Activated naive CD8-positive, alpha-beta T cell (primary cell): ENCODE measurements around the gene NENF.
"Not testable (repeated sequence)": the region's sequence is repeated elsewhere in the genome, so short reads cannot be mapped to it uniquely, and the experiment has no call there.

Experiments
- H3K27ac Mint-ChIP-seq: one replicate; pipeline ENCODE4 v1.8.0; 2021; ENCODE audit warnings: mixed read lengths
- H3K27me3 Mint-ChIP-seq: one replicate; pipeline ENCODE4 v1.8.0; 2021; ENCODE audit warnings: mixed read lengths
- H3K36me3 Mint-ChIP-seq: one replicate; pipeline ENCODE4 v1.8.0; 2021; ENCODE audit warnings: mixed read lengths
- H3K4me1 Mint-ChIP-seq: one replicate; pipeline ENCODE4 v1.8.0; 2021; ENCODE audit warnings: low read depth, mixed read lengths
- H3K4me3 Mint-ChIP-seq: one replicate; pipeline ENCODE4 v1.8.0; 2021; ENCODE audit warnings: mild to moderate bottlenecking, mixed read lengths
- H3K9me3 Mint-ChIP-seq: one replicate; pipeline ENCODE4 v1.8.0; 2021; ENCODE audit warnings: low read depth, mixed read lengths

NENF gene

GRCh38 chr1:212463565-212464285 lies 31.0 kb downstream of the NENF start:
- no peak overlapping the region for H3K4me3 Mint-ChIP-seq
- no peaks in the 10 kb centered on the region for H3K36me3 Mint-ChIP-seq
- H3K27ac Mint-ChIP-seq: no peak overlapping the region
- H3K27me3 Mint-ChIP-seq: no peaks in the 10 kb centered on the region
- H3K9me3 Mint-ChIP-seq: no peaks in the 10 kb centered on the region
- no peaks in the 10 kb centered on the region for H3K4me1 Mint-ChIP-seq

DNA sequence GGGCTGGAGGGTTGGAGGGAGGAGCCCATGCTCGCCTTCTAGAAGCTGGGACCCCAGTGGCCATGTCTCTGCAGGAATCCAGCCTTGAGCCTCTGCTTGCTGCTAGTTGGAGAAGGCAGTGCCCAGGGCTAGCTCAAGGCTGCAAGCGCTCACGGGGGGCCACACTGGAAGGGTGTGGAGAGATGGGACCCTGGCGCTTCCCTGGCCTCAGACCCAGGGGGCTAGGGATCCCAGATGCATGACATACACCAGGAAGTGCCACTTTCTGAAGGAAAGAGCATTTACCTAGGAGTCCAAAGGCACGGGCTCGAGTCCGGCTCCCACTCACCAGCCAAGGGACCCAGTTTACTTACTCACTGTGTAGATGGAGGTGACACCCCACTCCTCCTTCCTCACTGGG lies 32.6 kb downstream of the NENF start:
- Mint-ChIP-seq H3K4me3 (no peak overlapping the region), H3K36me3 (no peaks in the 10 kb centered on the region), H3K27me3 (no peaks in the 10 kb centered on the region), H3K4me1 (no peaks in the 10 kb centered on the region), H3K9me3 (no peaks in the 10 kb centered on the region), H3K27ac (no peak overlapping the region)

DNA sequence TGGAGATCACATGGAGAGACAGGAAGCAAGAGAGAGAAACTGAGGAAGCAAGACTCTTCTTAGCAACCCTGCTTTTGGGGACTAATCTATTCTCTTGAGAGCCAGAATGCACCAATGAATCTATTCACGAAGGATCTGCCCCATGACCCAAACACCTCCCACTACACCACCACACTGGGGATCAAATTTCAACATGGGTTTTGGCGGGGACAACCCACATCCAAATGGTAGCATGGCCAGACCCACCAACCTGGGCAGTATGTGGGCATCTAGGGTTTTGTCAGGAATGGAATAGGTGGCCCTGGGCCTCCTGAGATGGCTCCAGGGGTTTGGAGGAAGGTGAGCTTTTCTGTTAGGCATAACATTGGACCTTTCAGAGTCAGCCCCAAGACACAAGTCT lies 33.7 kb downstream of the NENF start:
- Mint-ChIP-seq H3K27ac (no peak overlapping the region), H3K4me1 (no peaks in the 10 kb centered on the region), H3K36me3 (no peaks in the 10 kb centered on the region), H3K4me3 (no peak overlapping the region), H3K9me3 (no peaks in the 10 kb centered on the region), H3K27me3 (no peaks in the 10 kb centered on the region)

DNA sequence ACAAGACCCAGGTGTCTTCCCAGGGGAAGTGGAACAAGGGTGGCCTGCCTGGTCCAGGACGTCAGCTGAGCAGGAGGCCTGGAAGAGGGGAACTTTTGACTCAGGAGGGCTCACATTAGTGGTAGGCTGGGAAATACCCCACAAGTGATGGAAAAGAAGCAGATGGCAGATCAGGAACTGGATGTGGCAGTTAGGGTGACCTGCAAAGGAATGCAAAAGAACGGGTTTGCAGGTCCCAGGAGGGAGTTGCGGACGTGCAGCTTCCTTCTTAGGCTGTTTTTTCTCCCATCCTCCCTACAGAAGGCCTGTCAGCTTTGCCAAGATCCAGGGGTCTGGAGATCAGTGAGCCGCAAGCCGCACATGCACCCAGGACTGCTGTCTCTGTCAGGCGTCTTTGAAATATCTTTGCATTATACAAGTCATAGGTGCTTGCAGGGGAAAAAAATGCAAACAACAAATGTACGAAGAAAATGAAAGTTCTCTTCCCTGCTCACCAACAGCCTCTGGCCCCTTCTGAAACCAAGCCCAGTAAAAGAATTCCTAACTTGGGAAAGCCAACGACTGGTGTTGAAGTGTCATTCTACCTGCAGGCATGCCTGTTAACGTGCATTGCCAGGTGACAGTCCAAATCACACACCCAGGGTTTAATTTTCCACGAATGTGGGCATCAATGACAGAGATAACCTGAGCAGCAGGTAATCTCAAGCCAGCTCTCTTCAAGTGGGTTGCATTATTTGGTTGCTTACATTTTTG lies 34.4 kb downstream of the NENF start:
- Mint-ChIP-seq H3K36me3 (no peaks in the 10 kb centered on the region), H3K4me1 (no peaks in the 10 kb centered on the region), H3K9me3 (no peaks in the 10 kb centered on the region), H3K4me3 (no peak overlapping the region), H3K27me3 (no peaks in the 10 kb centered on the region), H3K27ac (no peak overlapping the region)

DNA sequence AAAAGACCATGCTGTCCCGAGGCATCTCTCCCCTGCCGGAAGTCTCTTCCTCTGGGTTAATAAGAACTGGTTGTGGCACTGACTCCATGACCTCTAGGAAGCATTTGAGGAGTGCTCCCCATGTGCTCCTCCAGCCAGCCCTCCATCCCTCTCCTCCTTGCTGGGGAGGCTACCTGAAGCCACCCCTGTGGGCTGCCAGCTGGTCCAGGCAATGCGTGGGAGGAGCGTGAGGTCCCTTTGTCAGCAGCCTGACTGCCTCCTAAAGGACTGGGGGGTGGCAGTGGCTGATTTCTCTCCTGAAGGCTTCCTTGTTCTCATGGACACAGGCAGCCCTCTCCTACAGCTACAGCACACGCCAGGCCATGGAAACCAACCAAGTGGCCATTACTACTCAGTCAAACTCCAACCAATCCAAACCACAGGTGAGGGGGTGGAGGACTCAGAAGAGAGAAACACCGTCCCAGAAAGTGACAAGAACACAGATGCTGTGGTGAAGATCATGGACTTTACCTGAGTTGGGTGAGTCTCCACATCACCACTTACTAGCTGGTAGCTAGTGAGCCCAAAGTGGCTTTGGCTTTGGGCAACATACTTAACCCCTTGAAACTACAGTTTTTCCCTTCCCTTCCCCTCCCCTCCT lies 35.2 kb downstream of the NENF start:
- no peak overlapping the region for H3K4me3 Mint-ChIP-seq
- no peaks in the 10 kb centered on the region for H3K9me3 Mint-ChIP-seq
- peaks cover 1% of the 10 kb centered on the region for H3K4me1 Mint-ChIP-seq
- H3K27me3 Mint-ChIP-seq: no peaks in the 10 kb centered on the region
- no peaks in the 10 kb centered on the region for H3K36me3 Mint-ChIP-seq
- peak overlapping the region; percentile 22 for H3K27ac Mint-ChIP-seq

DNA sequence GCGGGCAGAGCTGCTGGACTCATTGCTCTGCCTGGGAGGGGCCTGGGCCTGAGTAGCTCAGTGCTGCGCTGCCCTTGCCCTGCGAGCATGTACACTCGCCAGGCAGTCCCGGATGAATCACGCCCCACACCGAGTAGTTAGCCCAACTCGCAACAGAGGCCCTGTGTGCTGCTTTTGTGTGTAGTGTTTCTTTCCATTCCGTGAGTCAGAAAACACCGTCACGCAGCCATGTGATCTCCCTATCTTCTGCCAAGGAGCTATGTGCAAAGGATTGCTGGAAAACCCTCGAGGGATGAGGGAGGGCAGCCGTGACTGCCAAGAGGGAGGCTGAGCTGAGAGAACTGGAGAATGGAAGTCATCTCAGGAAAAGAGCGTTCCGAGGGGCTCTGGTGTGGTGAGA lies 37.3 kb downstream of the NENF start:
- Mint-ChIP-seq H3K36me3 (no peaks in the 10 kb centered on the region), H3K4me1 (peaks cover 1% of the 10 kb centered on the region), H3K9me3 (no peaks in the 10 kb centered on the region), H3K27me3 (no peaks in the 10 kb centered on the region), H3K4me3 (no peak overlapping the region), H3K27ac (no peak overlapping the region)

DNA sequence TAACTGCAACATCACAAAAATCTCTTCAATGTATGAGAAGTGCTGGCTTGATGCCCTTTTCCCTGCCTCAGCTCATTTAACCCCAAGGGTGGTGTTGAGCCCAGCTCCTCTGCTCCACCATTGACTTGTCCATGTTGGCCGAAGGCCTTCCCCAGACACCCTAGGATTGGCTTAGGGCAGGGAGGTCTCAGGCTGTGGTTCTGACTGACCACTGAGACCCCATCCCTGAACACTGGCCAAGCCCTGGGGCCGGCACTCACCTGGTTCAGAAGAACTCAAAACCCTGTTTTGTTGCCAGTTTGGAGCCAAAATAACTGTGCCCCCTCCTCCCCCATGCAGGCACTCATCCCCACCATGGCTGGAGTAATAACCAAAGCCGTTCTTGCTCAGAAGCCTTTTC lies 38.6 kb downstream of the NENF start:
- no peaks in the 10 kb centered on the region for H3K9me3 Mint-ChIP-seq

DNA sequence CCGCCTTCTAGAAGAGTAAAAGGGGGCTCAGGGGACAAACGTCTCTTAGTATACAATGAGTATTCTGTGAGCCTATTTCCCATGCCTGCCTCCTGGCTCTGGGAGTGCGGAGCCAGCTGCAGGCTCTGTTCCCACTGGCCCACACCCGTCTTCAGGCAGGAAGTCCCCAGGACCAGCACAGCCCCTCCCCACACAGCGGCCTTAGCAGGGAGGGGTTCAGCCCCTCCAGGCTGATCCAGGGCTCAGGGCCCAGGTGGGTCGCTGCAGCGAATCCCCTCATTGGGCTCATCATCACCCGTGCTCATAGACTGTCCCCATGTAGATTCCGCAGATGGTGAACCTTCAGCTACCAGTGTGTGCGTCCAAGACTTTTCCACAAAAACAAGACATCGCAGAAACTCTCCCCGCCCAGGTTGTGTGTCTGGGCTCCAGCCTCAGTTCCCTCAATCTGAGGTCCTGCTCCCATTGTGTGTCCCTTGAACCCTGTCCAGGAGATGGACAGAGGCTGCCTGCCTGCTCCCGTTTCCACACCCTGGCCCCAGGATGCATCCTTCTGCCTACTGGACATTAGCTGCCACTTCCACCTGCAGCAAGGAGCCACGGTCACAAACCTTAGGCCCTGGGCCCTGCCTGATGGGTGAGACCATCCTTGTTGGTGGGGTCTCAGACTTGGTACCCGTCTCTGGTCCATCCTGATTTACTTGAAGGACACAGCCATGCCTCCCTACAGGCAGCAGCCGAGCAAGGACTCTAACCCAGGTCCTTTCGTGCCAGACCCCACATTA lies 39.4 kb downstream of the NENF start:
- Mint-ChIP-seq H3K27ac (no peak overlapping the region), H3K36me3 (no peaks in the 10 kb centered on the region), H3K4me3 (no peak overlapping the region), H3K27me3 (no peaks in the 10 kb centered on the region), H3K4me1 (peaks cover 3% of the 10 kb centered on the region), H3K9me3 (no peaks in the 10 kb centered on the region)

More for the DNA sequence above, 38.6 kb downstream of the NENF start:
- Mint-ChIP-seq H3K4me3 (no peak overlapping the region), H3K4me1 (peaks cover 1% of the 10 kb centered on the region), H3K36me3 (no peaks in the 10 kb centered on the region), H3K27ac (no peak overlapping the region), H3K27me3 (no peaks in the 10 kb centered on the region)

DNA sequence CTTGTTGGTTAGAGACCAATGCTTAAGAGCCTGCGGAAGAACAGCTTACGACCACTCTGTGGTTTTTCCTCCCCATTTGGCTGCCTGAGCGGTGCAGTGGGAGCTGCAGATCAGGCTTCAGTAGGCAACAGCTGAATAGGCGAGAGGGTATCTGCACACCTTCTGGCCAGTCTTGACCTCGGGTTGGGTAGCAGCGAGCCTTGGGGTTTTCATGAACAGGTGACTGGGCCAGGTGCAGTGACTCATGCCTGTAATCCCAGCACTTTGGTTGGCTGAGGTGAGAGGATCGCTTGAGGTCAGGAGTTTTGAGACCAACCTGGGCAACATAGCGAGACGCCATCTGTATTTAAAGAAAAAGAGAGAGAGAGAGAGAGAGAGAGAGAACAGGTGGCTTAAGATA lies 41.0 kb downstream of the NENF start:
- Mint-ChIP-seq H3K27me3 (peaks cover 1% of the 10 kb centered on the region), H3K27ac (no peak overlapping the region), H3K4me3 (no peak overlapping the region), H3K9me3 (no peaks in the 10 kb centered on the region), H3K36me3 (no peaks in the 10 kb centered on the region), H3K4me1 (peaks cover 11% of the 10 kb centered on the region)

GRCh38 chr1:212475151-212475550 lies 42.4 kb downstream of the NENF start:
- Mint-ChIP-seq H3K27ac (no peak overlapping the region), H3K4me1 (peaks cover 11% of the 10 kb centered on the region), H3K36me3 (no peaks in the 10 kb centered on the region), H3K27me3 (peaks cover 1% of the 10 kb centered on the region), H3K9me3 (no peaks in the 10 kb centered on the region), H3K4me3 (no peak overlapping the region)

DNA sequence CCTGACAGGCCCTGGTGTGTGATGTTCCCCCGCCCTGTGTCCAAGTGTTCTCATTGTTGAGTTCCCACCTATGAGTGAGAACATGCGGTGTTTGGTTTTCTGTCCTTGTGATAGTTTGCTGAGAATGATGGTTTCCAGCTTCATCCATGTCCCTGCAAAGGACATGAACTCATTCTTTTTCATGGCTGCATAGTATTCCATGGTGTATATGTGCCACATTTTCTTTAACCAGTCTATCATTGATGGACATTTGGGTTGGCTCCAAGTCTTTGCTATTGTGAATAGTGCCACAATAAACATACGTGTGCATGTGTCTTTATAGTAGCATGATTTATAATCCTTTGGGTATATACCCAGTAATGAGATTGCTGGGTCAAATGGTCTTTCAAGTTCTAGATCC lies 43.1 kb downstream of the NENF start:
- not testable (repeated sequence) for H3K27ac Mint-ChIP-seq, H3K4me3 Mint-ChIP-seq, H3K9me3 Mint-ChIP-seq, H3K36me3 Mint-ChIP-seq, H3K27me3 Mint-ChIP-seq
- peaks cover 11% of the 10 kb centered on the region for H3K4me1 Mint-ChIP-seq

GRCh38 chr1:212477014-212477679 lies 44.4 kb downstream of the NENF start:
- no peaks in the 10 kb centered on the region for H3K9me3 Mint-ChIP-seq
- no peak overlapping the region for H3K27ac Mint-ChIP-seq

GRCh38 chr1:212477680-212478466 lies 45.2 kb downstream of the NENF start:
- Mint-ChIP-seq H3K27ac (no peak overlapping the region), H3K4me1 (peaks cover 12% of the 10 kb centered on the region), H3K9me3 (no peaks in the 10 kb centered on the region), H3K4me3 (no peak overlapping the region), H3K27me3 (peaks cover 1% of the 10 kb centered on the region), H3K36me3 (no peaks in the 10 kb centered on the region)

More at GRCh38 chr1:212477014-212477679, 44.4 kb downstream of the NENF start:
- no peaks in the 10 kb centered on the region for H3K36me3 Mint-ChIP-seq
- peaks cover 1% of the 10 kb centered on the region for H3K27me3 Mint-ChIP-seq
- H3K4me3 Mint-ChIP-seq: no peak overlapping the region
- H3K4me1 Mint-ChIP-seq: peaks cover 13% of the 10 kb centered on the region
